Stomach (tissue), 9 donors: ENCODE results near the gene PTPRM. TPM values are rescaled to one million over a fixed set of nuclear protein-coding genes. Genes with fewer than 3 reads are reported as not detected.

Source experiments
- DNase-seq, 2 donors: peaks; one replicate each; pipeline versions ENCODE4 v3.0.0 to v3.0.0-alpha.2; 2013 to 2019
- H3K27ac ChIP-seq, 5 donors: fragments of 200-600 bp in 4 of 5; sonication (generic) in 4 of 5; one replicate each; pipeline ENCODE4 v1.5.1; 2013 to 2019; ENCODE audit warnings: mild to moderate bottlenecking in 1 of 5, moderate library complexity in 1 of 5
- H3K27me3 ChIP-seq, 3 donors: fragments of 200-600 bp; sonication (generic); one replicate each; pipeline ENCODE4 v1.5.1; 2017 to 2019; ENCODE audit warnings: mixed run types in 1 of 3
- H3K36me3 ChIP-seq, 4 donors: fragments of 200-600 bp; sonication (generic); 1 replicate in 3 of 4; 2 replicates in 1 of 4; pipeline ENCODE4 v1.5.1; 2016 to 2019
- H3K4me1 ChIP-seq, 4 donors: fragments of 200-600 bp; sonication (generic); one replicate each; pipeline ENCODE4 v1.5.1; 2016 to 2019
- H3K4me3 ChIP-seq, 4 donors: fragments of 200-600 bp; sonication (generic) in 3 of 4; one replicate each; pipeline ENCODE4 v1.5.1; 2016 to 2019; ENCODE audit warnings: mild to moderate bottlenecking in 1 of 4
- H3K9me3 ChIP-seq, 4 donors: fragments of 200-600 bp; sonication (generic); one replicate each; pipeline ENCODE4 v1.5.1; 2016 to 2019
- CTCF ChIP-seq, 7 experiments: fragments of 450-650 bp in 4 of 7; fragments of 200-600 bp in 3 of 7; sonication (generic) in 3 of 7; IDR thresholded peaks; one replicate each; pipeline ENCODE4 v1.5.1; 2016 to 2019; ENCODE audit warnings: antibody characterized with exemption in 7 of 7, control low read depth in 2 of 7, mild to moderate bottlenecking in 1 of 7
- EP300 ChIP-seq: sonication (generic); formaldehyde crosslinking; IDR thresholded peaks from one replicate; pipeline ENCODE4 v1.6.1; 2017; ENCODE audit warnings: antibody characterized with exemption
- POLR2A ChIP-seq, 4 donors: fragments of 450-650 bp; IDR thresholded peaks; one replicate each; pipeline ENCODE4 v1.6.1; 2016; ENCODE audit warnings: antibody characterized with exemption in 4 of 4, control low read depth in 2 of 4, mild to moderate bottlenecking in 1 of 4, moderate library complexity in 1 of 4
- POLR2AphosphoS5 ChIP-seq, 3 donors: sonication (generic); formaldehyde crosslinking; IDR thresholded peaks; one replicate each; pipeline ENCODE4 v1.6.1; 2016; ENCODE audit warnings: antibody characterized with exemption in 3 of 3
- WGBS, 5 donors: extraction: QIAGEN DNeasy Blood & Tissue Kit in 3 of 5; methylation state at CpG; one replicate each; pipeline versions ENCODE4 v1.1.5 to v1.1.7; 2013 to 2018; 5-methylcytosine and 5-hydroxymethylcytosine counted together
- intact Hi-C: fragments of 100-400 bp; cut with DNase I; formaldehyde crosslinking; loops from one replicate; pipeline ENCODE4 v1.15.1; 2023; ENCODE audit warnings: low total_unique reads
- polyA plus RNA-seq, 3 donors: library from polyadenylated mRNA; stranded (reverse); fragments of 200-250 nt; gene quantifications; one replicate each; pipeline ENCODE4 v1.2.3, GENCODE V29; 2013
- total RNA-seq, 5 donors: library from RNA; depleted of rRNA; stranded (reverse); fragments of >200 nt; gene quantifications; one replicate each; pipeline versions ENCODE4 v1.1.0 to v1.2.3, GENCODE V29; 2014 to 2016
- donor health status: healthy with polysubstance abuse.
- donor health status: Bipolar disorder and iron deficiency.
- donor health status: healthy.

PTPRM gene
- total and polyA plus RNA-seq, 8 donors, result 7.5 to 246 (median 58.2) TPM

GRCh38 chr18:8337211-8337610 is 770.1 kb downstream of the PTPRM start:
- 31 to 61% (median 45%) methylated on average over 3 of the region's 3 CpGs for WGBS, 5 donors
- no peak overlapping the region for H3K27ac ChIP-seq
- H3K27me3 ChIP-seq, result no peaks in the 10 kb centered on the region
- H3K36me3 ChIP-seq, result no peaks in the 10 kb centered on the region
- H3K9me3 ChIP-seq, result no peaks in the 10 kb centered on the region
- DNase-seq, result no peak
- H3K4me3 ChIP-seq, result no peak overlapping the region
- intact Hi-C loops, result no loop called here
- TF ChIP-seq POLR2A (IDR thresholded peaks at IDR 0.05) (no peak), POLR2AphosphoS5 (IDR thresholded peaks at IDR 0.05) (no peak), EP300 (no peak)
- peaks cover 9 to 35% (median 26%) of the 10 kb centered on the region in 4 donors for H3K4me1 ChIP-seq

- Histone ChIP-seq H3K27ac (peak overlapping the region in 2 of 5 donors; percentile 12), H3K27me3 (no peaks in the 10 kb centered on the region), H3K9me3 (no peaks in the 10 kb centered on the region), H3K36me3 (no peaks in the 10 kb centered on the region), H3K4me3 (no peak overlapping the region), H3K4me1 (peaks cover 13 to 50% (median 40%) of the 10 kb centered on the region in 4 donors)
- intact Hi-C loops, result no loop called here
- no peak for TF ChIP-seq POLR2A (IDR thresholded peaks at IDR 0.05)
- TF ChIP-seq CTCF (IDR thresholded peaks at IDR 0.05), result no peak
- TF ChIP-seq POLR2AphosphoS5 (IDR thresholded peaks at IDR 0.05), result no peak
- TF ChIP-seq EP300, result no peak
- DNase-seq, result no peak
- 54 to 78% (median 68%) methylated on average over 4 of the region's 4 CpGs for WGBS, 5 donors
These were observed 772.1 kb downstream of the PTPRM start for GRCh38 chr18:8339210-8339609.

GRCh38 chr18:8339952-8340351 is 772.8 kb downstream of the PTPRM start:
- H3K9me3 ChIP-seq, result no peaks in the 10 kb centered on the region
- intact Hi-C loops, result no loop called here
- WGBS, 5 donors, result 80 to 86% (median 82%) methylated on average over 10 of the region's 10 CpGs
- no peak for TF ChIP-seq EP300
- TF ChIP-seq CTCF (IDR thresholded peaks at IDR 0.05), result no peak
- no peak for TF ChIP-seq POLR2AphosphoS5 (IDR thresholded peaks at IDR 0.05)
- no peak for TF ChIP-seq POLR2A (IDR thresholded peaks at IDR 0.05)
- H3K27ac ChIP-seq, result peak overlapping the region in 3 of 5 donors; percentile 12 to 67 (median 55)
- peaks cover 13 to 50% (median 40%) of the 10 kb centered on the region in 4 donors for H3K4me1 ChIP-seq
- no peaks in the 10 kb centered on the region for H3K36me3 ChIP-seq
- H3K4me3 ChIP-seq, result no peak overlapping the region
- no peaks in the 10 kb centered on the region for H3K27me3 ChIP-seq
- no peak for DNase-seq

- peaks cover 0 to 8% (median 2%) of the 10 kb centered on the region in 4 donors for H3K36me3 ChIP-seq
- peak overlapping the region; percentile 55 to 71 (median 67) for H3K27ac ChIP-seq
- H3K4me1 ChIP-seq, result peaks cover 13 to 50% (median 40%) of the 10 kb centered on the region in 4 donors
- peak; percentile 60 to 82 for DNase-seq
- no peak overlapping the region for H3K4me3 ChIP-seq
- H3K27me3 ChIP-seq, result no peaks in the 10 kb centered on the region
- intact Hi-C loops, result no loop called here
- WGBS, 5 donors, result 17 to 38% (median 22%) methylated on average over 6 of the region's 6 CpGs
- H3K9me3 ChIP-seq, result no peaks in the 10 kb centered on the region
- TF ChIP-seq POLR2A (IDR thresholded peaks at IDR 0.05) (no peak), POLR2AphosphoS5 (IDR thresholded peaks at IDR 0.05) (peak in 2 of 3 donors; percentile 41 to 86)
These were observed 774.5 kb downstream of the PTPRM start for GRCh38 chr18:8341481-8342230.

GRCh38 chr18:8348051-8348720 is 781.1 kb downstream of the PTPRM start:
- DNase-seq, result no peak
- no peaks in the 10 kb centered on the region for H3K27me3 ChIP-seq
- intact Hi-C loops, result no loop called here
- no peak overlapping the region for H3K27ac ChIP-seq
- TF ChIP-seq EP300 (no peak), POLR2AphosphoS5 (IDR thresholded peaks at IDR 0.05) (no peak), CTCF (IDR thresholded peaks at IDR 0.05) (no peak), POLR2A (IDR thresholded peaks at IDR 0.05) (no peak)
- H3K4me1 ChIP-seq, result peaks cover 3 to 8% (median 6%) of the 10 kb centered on the region in 4 donors
- WGBS, 5 donors, result 89 to 95% (median 93%) methylated on average over 17 of the region's 17 CpGs
- H3K4me3 ChIP-seq, result no peak overlapping the region
- H3K36me3 ChIP-seq, result peaks cover 0 to 8% (median 2%) of the 10 kb centered on the region in 4 donors
- H3K9me3 ChIP-seq, result no peaks in the 10 kb centered on the region
